22Rv1 (cell line): ENCODE measurements around the gene IAH1.

ENCODE experiments used
- CTCF ChIP-seq: fragments of 450-650 bp; IDR thresholded peaks from 2 replicates; pipeline ENCODE4 v1.5.1; 2017; ENCODE audit warnings: mild to moderate bottlenecking
- ZFX ChIP-seq: fragments of 450-650 bp; IDR thresholded peaks from 2 replicates; pipeline ENCODE4 v1.6.1; 2017; ENCODE audit warnings: antibody characterized with exemption, borderline replicate concordance

GRCh38 chr2:9465170-9465569 is 9.2 kb upstream of the IAH1 start:
- TF ChIP-seq CTCF, result no peak
- no peak for TF ChIP-seq ZFX
